Raji (cell line): Measurements from ENCODE around the gene RHCE.
"Not testable (repeated sequence)": the region's sequence is repeated elsewhere in the genome, so short reads cannot be mapped to it uniquely, and the experiment has no call there.

ENCODE experiments used
- POLR2A ChIP-seq: IDR thresholded peaks from 2 replicates; pipeline ENCODE4 v1.6.1; 2011; ENCODE audit warnings: low read depth, low read length, control low read depth; ENCODE audit not compliant: insufficient read depth

RHCE gene

GRCh38 chr1:25420715-25421114 lies at the start of gene RHCE:
Gene RHCE, minus strand, starts transcription at chr1:25420825. Its CDS starts 39 bp downstream, at chr1:25420786.
- not testable (repeated sequence) for TF ChIP-seq POLR2A

DNA sequence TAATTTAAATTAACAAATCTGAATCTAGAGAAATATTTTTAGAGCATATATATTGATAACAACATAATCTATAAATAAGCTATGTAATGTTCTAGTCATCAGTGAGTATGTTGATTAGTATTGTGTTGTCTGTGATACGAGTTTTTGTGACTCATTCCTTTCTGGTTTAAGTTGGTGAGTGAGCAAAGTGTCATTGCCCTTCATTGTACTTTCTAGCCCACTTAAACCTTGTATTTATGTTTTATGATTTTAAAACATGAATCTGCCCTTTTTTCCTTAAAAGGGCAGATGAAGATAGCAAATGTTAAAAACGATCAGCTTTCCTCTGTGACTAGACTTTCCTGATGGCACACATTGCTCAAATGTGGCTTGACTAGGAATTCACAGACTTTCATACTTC lies 48.6 kb upstream of the RHCE start:
- TF ChIP-seq POLR2A = no peak

DNA sequence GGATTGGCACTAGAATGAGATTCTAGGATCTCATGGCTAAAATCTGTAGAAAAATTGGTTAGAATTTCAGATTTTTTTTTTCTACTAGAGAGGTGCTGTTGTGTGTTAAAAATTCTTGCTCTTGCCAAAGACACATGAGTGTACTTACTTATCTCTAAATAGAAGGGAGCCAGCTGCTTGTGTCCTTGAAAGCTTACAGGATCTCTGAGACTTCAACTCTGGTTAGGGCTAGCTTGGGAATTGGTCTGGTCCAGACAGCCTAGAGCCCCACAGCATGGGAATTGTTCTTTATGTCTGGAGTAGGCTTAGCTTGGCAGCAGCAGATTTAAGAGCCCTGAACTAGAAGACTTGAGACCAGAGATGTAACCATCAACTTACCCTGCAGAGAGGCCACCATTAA lies 47.4 kb upstream of the RHCE start:
- no peak for TF ChIP-seq POLR2A

- no peak for TF ChIP-seq POLR2A
Observed at GRCh38 chr1:25467616-25468015, 47.0 kb upstream of the RHCE start.

- no peak for TF ChIP-seq POLR2A
Observed at GRCh38 chr1:25467193-25467592, 46.6 kb upstream of the RHCE start.

GRCh38 chr1:25462732-25463131 lies 42.1 kb upstream of the RHCE start:
- no peak for TF ChIP-seq POLR2A

GRCh38 chr1:25461849-25462248 lies 41.2 kb upstream of the RHCE start:
- TF ChIP-seq POLR2A = no peak

DNA sequence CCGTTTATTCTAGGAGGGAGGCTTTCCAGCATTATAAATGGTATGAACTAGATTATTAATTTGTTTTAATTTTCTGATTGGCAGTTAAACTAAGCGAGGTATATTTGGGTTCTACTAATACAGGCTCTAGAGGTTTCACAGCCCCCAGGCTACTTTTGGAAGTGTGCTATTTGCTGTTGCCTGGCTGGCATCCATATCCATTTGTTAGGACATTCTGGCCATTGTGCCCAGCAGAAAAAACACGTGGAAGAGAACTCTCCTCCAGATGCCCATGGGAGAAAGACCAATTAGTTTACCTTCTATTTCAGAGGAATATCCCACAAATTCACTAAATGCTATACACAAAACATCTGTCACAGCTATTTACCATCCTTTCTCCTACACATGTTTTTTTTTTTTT lies 39.4 kb upstream of the RHCE start:
- no peak for TF ChIP-seq POLR2A

- no peak for TF ChIP-seq POLR2A
Observed at GRCh38 chr1:25458541-25459298, 38.1 kb upstream of the RHCE start.

DNA sequence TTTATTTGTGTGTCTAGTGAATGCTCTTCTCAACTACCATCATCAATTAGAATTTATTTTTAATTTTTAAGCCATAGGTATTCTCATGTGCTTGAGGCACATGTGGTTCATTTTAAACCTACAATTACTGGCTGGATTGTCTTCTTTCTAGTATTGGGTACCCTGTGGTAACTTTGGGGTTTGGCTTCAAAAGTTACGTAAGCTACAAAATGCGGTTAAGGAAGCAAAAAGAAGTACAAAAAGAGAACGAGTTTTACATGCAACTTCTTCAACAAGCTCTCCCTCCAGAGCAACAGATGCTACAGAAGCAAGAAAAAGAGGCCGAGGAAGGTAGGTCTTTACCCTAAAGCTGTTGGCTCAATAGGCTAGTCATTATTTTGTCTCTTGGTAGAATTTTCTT lies 35.9 kb upstream of the RHCE start:
- no peak for TF ChIP-seq POLR2A

DNA sequence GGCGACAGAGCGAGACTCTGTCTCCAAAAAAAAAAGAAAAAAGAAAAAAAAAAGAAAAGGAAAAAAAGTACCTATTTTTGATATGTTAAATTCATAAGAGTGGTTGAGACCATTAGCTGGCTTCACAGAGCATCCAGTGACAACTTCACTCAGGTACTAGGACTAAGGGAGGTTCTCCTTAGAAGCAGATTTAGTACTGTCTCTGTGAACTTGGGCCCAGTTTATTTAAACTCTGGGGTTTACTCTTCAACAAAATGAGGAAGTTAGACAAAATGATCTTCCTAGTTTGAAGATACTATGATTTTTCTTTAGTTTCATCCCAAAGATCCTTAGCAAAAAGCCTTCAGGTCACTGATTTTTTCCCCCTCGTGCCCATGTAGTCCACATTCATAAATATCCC lies 31.3 kb upstream of the RHCE start:
- no peak for TF ChIP-seq POLR2A

DNA sequence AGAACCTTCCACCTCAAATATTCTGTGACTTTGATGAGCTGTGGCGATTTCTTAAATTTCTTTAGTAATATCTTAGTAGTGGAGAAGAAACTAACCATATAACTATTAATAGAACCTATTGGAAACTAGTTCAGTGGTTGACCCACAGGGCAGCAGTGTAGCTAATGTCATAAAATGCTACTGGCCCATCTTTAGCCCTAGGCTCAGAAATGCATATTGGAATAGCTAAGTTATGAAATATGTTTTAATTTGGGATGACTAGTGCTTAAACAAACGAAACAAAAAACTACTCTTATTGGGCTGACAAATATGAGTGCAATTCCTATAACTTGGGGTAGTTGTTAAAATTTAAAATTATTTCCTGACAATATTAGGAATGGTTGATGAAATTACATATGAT lies 30.3 kb upstream of the RHCE start:
- TF ChIP-seq POLR2A = no peak

GRCh38 chr1:25447547-25447946 lies 26.9 kb upstream of the RHCE start:
- TF ChIP-seq POLR2A = no peak

DNA sequence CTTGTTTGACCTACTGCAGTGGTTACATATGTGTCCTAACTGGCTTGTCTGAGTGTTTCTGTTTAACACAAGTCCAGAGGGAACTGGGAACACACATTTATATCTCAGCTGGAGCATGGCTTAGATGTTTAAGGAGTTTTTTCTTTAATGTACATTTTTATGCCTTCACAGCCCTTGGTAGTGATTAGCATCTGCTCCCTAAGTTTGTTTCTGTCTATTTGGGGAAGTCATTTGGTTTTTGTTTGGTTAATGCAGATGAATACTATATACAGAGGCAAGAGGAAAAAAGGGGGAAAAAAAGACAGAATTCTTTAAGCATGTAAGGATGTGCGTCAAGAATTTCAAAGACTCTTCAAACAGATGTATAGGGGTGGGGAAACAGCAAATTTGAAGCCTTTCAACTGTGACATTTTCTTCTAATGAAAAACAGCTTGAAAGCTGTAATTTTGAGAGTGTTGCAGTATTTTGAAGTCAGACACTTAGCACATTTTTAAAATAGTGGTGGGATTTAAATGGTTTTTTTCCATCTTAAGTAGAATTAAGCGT lies 25.4 kb upstream of the RHCE start:
- no peak for TF ChIP-seq POLR2A

GRCh38 chr1:25443030-25443699 lies 22.5 kb upstream of the RHCE start:
- TF ChIP-seq POLR2A = no peak

- TF ChIP-seq POLR2A = no peak
Observed at GRCh38 chr1:25442178-25442577, 21.6 kb upstream of the RHCE start.

DNA sequence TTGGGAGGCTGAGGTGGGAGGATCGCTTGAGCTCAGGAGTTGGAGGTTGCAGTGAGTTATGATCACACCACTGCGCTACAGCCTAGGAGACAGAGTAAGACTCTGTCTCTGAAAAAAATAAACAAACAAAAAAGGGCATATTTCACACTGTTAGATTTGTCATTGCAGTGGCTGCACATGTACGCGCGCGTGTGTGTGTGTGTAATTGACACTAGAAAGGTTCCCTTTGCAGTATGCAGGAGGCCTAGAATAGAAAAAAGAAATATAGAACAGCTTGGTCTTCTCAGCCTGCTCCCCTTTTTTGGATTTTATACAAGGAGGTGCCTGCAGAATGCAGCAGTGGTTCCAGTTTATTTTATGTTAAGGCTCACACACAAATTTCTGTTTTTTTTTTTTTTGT lies 18.7 kb upstream of the RHCE start:
- no peak for TF ChIP-seq POLR2A

- TF ChIP-seq POLR2A = no peak
Observed at GRCh38 chr1:25437672-25438071, 17.0 kb upstream of the RHCE start.
